GM19397 (cell line): ENCODE measurements around the gene MFAP4.

Source experiments
- ATAC-seq: cut with Tn5 transposase; IDR thresholded peaks from one replicate; pipeline ENCODE4 v1.9.1; 2021; ENCODE audit warnings: mild to moderate bottlenecking, moderate library complexity; ENCODE audit not compliant: unreplicated experiment

MFAP4 gene, protein sequence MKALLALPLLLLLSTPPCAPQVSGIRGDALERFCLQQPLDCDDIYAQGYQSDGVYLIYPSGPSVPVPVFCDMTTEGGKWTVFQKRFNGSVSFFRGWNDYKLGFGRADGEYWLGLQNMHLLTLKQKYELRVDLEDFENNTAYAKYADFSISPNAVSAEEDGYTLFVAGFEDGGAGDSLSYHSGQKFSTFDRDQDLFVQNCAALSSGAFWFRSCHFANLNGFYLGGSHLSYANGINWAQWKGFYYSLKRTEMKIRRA

GRCh38 chr17:19386974-19387920 is at the start of gene MFAP4:
Gene MFAP4, minus strand, starts transcription at chr17:19387190. Its CDS starts 35 bp downstream, at chr17:19387155.
- no peak for ATAC-seq

GRCh38 chr17:19433727-19434340 is 46.8 kb upstream of the MFAP4 start:
- ATAC-seq, result no peak

GRCh38 chr17:19433255-19433654 is 46.3 kb upstream of the MFAP4 start:
- ATAC-seq, result no peak

DNA sequence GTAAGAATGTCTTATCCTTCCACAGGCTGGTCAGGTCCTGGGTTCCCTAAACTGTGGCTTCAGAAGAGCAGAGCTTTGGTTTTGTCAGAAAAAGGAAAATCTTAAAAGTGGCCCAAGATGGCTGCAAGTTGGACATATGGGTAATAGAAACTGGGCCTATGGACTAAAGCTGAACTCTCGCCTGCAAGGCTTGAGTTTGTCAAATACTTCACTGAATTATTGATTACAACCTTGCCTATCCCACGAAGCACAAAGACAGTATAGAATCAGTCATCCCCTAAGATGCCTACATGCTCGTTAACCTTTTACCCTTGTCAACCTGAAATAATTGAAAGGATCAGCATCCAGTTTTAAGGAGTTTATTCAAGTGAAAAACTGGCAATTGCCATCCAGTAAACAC is 44.7 kb upstream of the MFAP4 start:
- no peak for ATAC-seq

- no peak for ATAC-seq
These were observed 39.6 kb upstream of the MFAP4 start for GRCh38 chr17:19426631-19427030.

GRCh38 chr17:19424934-19425868 is 38.2 kb upstream of the MFAP4 start:
- ATAC-seq, result no peak

GRCh38 chr17:19421926-19422325 is 34.9 kb upstream of the MFAP4 start:
- ATAC-seq, result no peak

GRCh38 chr17:19421219-19421618 is 34.2 kb upstream of the MFAP4 start:
- ATAC-seq, result no peak

DNA sequence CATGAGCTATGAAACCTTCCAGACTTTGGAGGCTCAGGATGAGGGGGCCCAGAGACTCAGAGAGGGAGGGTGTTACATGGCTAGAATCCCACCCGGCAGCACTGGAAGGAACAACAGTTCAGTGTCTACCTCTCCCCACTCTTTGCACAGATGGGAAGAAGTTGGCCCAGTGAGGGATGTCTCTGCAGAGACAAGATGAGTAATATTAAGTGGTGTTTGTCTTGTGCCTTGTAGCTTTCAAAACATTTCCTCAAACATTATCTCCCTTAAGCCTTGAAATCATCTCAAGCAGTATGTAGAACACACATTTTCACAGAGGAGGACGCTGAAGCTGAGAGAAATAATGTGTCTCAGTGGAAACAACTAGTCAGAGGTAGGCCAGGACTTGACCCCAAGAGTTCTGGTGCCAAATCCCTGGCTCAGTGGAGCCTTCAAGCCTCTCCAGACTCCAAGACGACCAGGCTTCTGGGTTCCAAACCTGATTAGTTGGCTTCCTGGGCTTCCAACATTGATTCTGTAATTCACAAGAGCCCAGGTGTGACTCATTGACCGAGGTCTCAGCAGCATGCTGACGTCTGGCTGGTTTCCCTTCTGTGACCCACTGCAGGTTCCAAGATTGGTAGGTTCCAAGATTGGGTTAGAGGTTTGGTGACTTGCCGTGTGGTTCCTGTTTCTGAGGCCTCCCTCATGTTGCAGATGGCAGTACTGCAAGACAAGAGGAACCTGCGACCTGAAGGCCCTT is 31.4 kb upstream of the MFAP4 start:
- ATAC-seq, result no peak

GRCh38 chr17:19417611-19418010 is 30.6 kb upstream of the MFAP4 start:
- ATAC-seq, result no peak

DNA sequence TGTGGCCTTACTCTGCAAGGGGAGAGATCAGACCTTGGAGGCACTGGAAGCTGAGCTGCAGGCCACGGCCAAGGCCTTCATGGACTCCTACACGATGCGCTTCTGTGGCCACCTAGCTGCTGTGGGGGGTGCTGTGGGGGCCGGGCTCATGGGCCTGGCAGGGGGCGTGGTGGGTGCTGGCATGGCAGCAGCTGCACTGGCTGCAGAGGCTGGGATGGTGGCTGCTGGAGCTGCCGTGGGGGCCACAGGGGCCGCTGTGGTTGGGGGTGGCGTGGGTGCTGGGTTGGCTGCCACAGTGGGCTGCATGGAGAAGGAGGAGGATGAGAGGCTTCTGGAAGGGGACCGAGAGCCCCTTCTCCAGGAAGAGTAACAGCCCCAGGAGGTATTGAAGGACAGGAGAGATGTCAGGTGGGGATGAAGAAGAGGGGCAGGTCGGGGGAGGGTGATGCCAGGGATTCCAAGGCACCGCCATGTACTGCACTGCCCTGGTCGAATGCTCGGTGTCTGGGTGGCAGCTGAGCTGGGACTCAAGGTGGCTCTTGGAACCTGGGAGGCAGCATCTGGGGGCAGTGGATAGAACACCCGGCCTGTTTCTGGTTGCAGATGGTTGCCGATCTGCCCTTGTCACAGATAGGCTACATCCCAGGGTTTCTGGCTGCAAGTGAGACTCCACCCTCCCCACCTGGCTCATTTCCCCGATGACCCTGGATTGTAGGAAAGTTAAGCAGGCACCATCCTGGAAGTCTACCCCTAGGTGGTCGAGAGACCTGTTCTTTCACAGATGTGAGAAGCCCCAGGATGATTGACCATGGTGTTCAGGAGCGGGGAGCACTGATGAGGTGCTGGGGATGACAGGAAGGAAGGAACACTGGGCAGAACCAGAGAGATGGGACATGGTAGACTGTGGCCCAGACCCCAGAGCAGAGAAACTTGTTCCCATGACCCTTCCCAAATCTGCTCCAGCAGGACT is 29.1 kb upstream of the MFAP4 start:
- no peak for ATAC-seq

DNA sequence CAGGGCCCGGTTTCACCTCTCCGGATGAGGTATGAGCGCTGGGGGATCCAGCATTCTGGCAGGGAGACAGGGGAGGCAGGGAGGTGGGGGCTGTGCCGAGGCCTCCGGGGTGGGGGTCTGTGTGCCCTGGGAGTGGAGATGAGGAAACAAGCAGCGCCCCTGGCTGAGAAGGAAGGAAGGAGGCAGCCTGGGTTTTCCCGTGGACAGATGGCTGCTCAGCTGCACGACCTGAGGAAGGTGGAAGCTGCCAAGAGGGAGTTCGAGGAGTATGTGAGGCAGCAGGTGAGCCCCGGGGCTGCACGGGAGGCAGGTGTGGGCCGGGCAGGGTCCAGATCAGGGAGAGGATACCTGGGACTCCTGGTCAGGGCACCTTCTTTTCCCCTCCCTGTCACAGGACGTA is 28.3 kb upstream of the MFAP4 start:
- ATAC-seq, result no peak

GRCh38 chr17:19414396-19415280 is 27.6 kb upstream of the MFAP4 start:
- ATAC-seq, result no peak

DNA sequence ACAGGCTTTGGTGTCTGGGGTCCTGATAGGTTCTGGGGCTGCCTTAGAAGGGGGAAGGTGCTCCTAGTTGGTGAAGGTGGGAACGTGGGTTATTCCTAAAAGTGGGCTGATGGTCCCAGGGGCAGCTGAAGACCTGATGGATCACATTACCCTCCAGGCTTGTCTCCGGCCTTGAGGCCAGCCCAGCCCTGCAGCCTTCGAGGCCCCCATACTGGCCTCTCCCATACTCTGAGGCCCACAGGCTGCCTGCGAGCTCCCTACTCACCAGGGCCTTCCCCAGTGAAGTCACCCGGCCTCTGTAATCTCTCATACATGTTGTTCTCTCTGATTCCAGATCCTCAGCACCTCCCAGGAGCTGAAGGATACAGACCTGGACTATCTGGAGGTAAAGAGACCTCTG is 26.8 kb upstream of the MFAP4 start:
- ATAC-seq, result no peak

DNA sequence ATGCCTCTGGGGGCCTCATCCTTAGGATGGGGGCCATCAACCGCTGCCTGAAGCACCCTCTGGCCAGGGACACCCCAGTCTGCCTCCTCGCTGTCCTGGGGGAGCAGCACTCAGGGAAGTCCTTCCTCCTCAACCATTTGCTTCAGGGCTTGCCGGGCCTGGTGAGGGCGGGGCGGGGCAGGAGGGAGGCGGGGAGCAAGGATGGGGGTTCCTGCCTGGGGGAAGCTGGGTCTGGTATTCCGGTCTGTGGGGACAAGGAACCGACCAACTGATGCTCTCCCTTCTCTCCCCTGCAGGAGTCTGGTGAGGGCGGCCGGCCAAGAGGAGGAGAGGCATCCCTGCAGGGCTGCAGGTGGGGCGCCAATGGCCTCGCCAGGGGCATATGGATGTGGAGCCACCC is 26.0 kb upstream of the MFAP4 start:
- ATAC-seq, result no peak

DNA sequence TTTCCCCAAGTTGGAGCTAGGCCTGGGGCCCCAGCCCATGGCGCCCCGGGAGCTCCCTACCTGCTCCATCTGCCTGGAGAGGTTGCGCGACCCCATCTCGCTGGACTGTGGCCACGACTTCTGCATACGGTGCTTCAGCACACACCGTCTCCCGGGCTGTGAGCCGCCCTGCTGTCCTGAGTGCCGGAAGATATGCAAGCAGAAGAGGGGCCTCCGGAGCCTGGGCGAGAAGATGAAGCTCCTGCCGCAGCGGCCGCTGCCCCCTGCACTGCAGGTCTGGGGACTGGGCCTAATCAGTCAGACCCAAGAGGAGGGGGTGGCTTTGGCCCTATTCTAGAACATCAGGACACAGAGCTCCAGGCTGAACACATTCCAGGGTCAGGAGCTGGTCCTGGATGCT is 25.5 kb upstream of the MFAP4 start:
- no peak for ATAC-seq

DNA sequence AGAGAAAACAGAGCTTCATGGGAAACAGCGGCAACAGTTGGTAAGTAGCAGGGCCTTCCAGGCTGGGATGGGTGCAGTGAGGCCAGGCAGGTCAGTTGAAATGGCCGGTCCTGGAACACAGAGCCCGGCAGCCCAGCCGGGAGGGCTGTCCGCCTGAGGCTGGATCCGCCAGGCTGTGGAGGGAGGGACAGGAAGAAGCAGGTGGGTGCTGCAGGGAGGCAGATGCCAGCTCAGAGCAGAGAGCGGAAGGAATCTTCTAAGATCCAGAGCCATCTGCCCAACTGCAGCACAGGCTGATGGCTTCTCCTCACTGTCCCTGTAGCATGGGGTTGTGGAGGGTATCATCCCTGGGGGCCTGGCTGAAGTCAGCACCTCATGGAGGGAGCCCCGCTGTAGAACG is 24.6 kb upstream of the MFAP4 start:
- ATAC-seq, result no peak
